K562 (cell line): ENCODE measurements around the gene CNTRL. TPM values are rescaled to one million over a fixed set of nuclear protein-coding genes. Genes with fewer than 3 reads are reported as not detected.
A peak's percentile ranks its signal among the peaks of the same experiment; 100 is the strongest.

Source experiments
- ARID1B ChIP-seq: fragments of 450-650 bp; IDR thresholded peaks from 2 replicates; pipeline ENCODE4 v1.6.1; 2016; ENCODE audit warnings: antibody characterized with exemption, mild to moderate bottlenecking, inconsistent platforms
- BMI1 ChIP-seq: fragments of 150-350 bp; IDR thresholded peaks from 2 replicates; pipeline ENCODE4 v1.6.1; 2014; ENCODE audit warnings: low read length
- BRD9 ChIP-seq: fragments of 450-650 bp; IDR thresholded peaks from 2 replicates; pipeline ENCODE4 v1.6.1; 2018; ENCODE audit warnings: low read depth; ENCODE audit not compliant: partially characterized antibody
- CBX5 ChIP-seq: IDR thresholded peaks from 2 replicates; pipeline ENCODE4 v1.6.1; 2014; ENCODE audit warnings: low read depth, borderline replicate concordance
- CBX8 ChIP-seq: fragments of 200-600 bp; sonication (generic); IDR thresholded peaks from 2 replicates; pipeline ENCODE4 v1.6.1; 2012; ENCODE audit warnings: borderline replicate concordance, mixed run types, low read depth, mild to moderate bottlenecking, moderate library complexity, mixed read lengths, low read length, control low read depth, inconsistent platforms; ENCODE audit not compliant: poor library complexity, severe bottlenecking; ENCODE audit errors: extremely low read depth
- CREB3L1 ChIP-seq: fragments of 450-650 bp; IDR thresholded peaks from 2 replicates; pipeline ENCODE4 v1.6.1; 2014; ENCODE audit warnings: low read depth, mild to moderate bottlenecking, moderate library complexity, borderline replicate concordance
- CSDE1 ChIP-seq, 2 experiments: fragments of 450-650 bp; IDR thresholded peaks; 2 replicates each; pipeline ENCODE4 v1.6.1; 2016; ENCODE audit warnings: mild to moderate bottlenecking in 1 of 2
- FOXP1 ChIP-seq: sonication (generic); formaldehyde crosslinking; IDR thresholded peaks from 2 replicates; pipeline ENCODE4 v1.8.0; 2022; ENCODE audit warnings: mild to moderate bottlenecking, missing genetic modification reagents
- HCFC1 ChIP-seq: IDR thresholded peaks from 2 replicates; pipeline ENCODE4 v1.6.1; 2012; ENCODE audit warnings: low read depth, low read length, improper control_type of control experiment
- IRF9 ChIP-seq: fragments of 450-650 bp; IDR thresholded peaks from 2 replicates; pipeline ENCODE4 v1.6.1; 2016; ENCODE audit warnings: missing biosample characterization, missing genetic modification characterization
- L3MBTL2 ChIP-seq: fragments of 450-650 bp; IDR thresholded peaks from 2 replicates; pipeline ENCODE4 v1.6.1; 2016; ENCODE audit warnings: mild to moderate bottlenecking, moderate library complexity
- MITF ChIP-seq: IDR thresholded peaks from 2 replicates; pipeline ENCODE4 v1.6.1; 2014; ENCODE audit warnings: antibody characterized with exemption
- MXD1 ChIP-seq: fragments of 250-450 bp; sonication (Bioruptor Pico); IDR thresholded peaks from 2 replicates; pipeline ENCODE4 v1.8.0; 2021; ENCODE audit warnings: borderline replicate concordance, mild to moderate bottlenecking, moderate library complexity; ENCODE audit not compliant: poor library complexity, severe bottlenecking
- NR2F6 ChIP-seq: fragments of 450-650 bp; formaldehyde crosslinking; IDR thresholded peaks from 2 replicates; pipeline ENCODE4 v1.4.0; 2020; ENCODE audit warnings: mild to moderate bottlenecking
- NUFIP1 ChIP-seq: fragments of 450-650 bp; IDR thresholded peaks from 2 replicates; pipeline ENCODE4 v1.6.1; 2018; ENCODE audit not compliant: partially characterized antibody
- PTBP1 ChIP-seq: fragments of 200-400 bp; formaldehyde crosslinking; IDR thresholded peaks from 2 replicates; pipeline ENCODE4 v1.6.1; 2017; ENCODE audit warnings: low read depth, low read length
- STAT5A ChIP-seq: IDR thresholded peaks from 2 replicates; pipeline ENCODE4 v1.6.1; 2012; ENCODE audit warnings: low read length, inconsistent platforms, borderline replicate concordance
- ZBED1 ChIP-seq: IDR thresholded peaks from 2 replicates; pipeline ENCODE4 v1.6.1; 2014
- ZMIZ1 ChIP-seq, 2 experiments: fragments of 150-350 bp in 1 of 2; IDR thresholded peaks; 2 replicates each; pipeline ENCODE4 v1.6.1; 2012 to 2016; ENCODE audit warnings: low read depth in 2 of 2, low read length in 2 of 2, mild to moderate bottlenecking in 1 of 2, moderate library complexity in 1 of 2
- ZNF316 ChIP-seq: fragments of 450-650 bp; IDR thresholded peaks from 2 replicates; pipeline ENCODE4 v1.6.1; 2016
- ZNF583 ChIP-seq: fragments of 250-450 bp; sonication (Bioruptor Pico); IDR thresholded peaks from 2 replicates; pipeline ENCODE4 v1.4.0; 2020
- ZNF589 ChIP-seq: fragments of 200-800 bp; sonication (Bioruptor generic); IDR thresholded peaks from 2 replicates; pipeline ENCODE4 v1.6.1; 2016; ENCODE audit warnings: low read depth, missing genetic modification characterization, missing compliant biosample characterization
- ZNF644 ChIP-seq: fragments of 200-800 bp; sonication (Bioruptor generic); IDR thresholded peaks from 2 replicates; pipeline ENCODE4 v1.6.1; 2016; ENCODE audit warnings: low read depth, missing genetic modification characterization, missing compliant biosample characterization
- polyA plus RNA-seq, 8 experiments: library from polyadenylated mRNA; depleted of rRNA in 4 of 8; stranded (reverse) in 5 of 8; unstranded in 3 of 8; fragments of >200 nt; fragmentation: Nextera tagmentation in 2 of 8; fragmentation: Illumina TruSeq in 1 of 8; extraction: Ambion mirVana in 2 of 8; extraction: Trizol in 1 of 8; gene quantifications; 2 replicates each; pipeline versions ENCODE4 v1.2.1 to v1.2.3, GENCODE V29; 2011 to 2014; ENCODE audit warnings: inconsistent platforms in 1 of 8, missing spikeins in 1 of 8
- total RNA-seq, 7 experiments: library from RNA; depleted of rRNA in 6 of 7; stranded (reverse); fragments of >200 nt in 6 of 7; fragmentation: Illumina TruSeq in 2 of 7; extraction: Trizol in 2 of 7; gene quantifications; 2 replicates each; pipeline versions ENCODE4 v1.2.1 to v1.2.3, GENCODE V29; 2011 to 2021; ENCODE audit warnings: low replicate concordance in 1 of 7

CNTRL gene
- total and polyA plus RNA-seq, 9 of the 15 experiments (the other 6 are each of a cell fraction or from before 2014, with no cell fraction given) = 9.2 to 28.9 (median 20.5) TPM

GRCh38 chr9:121154782-121155181, 80.0 kb downstream of the CNTRL start (continued):
- TF ChIP-seq ZMIZ1 (IDR thresholded peaks at IDR 0.05; ENCODE audit: low read depth in 2 of 2, low read length in 2 of 2) (peak in 1 of 2 experiments; percentile 43; a peak in 1 of 4 replicates), STAT5A (peak; percentile 81), NUFIP1 (no peak), FOXP1 (no peak), MITF (no peak), ZBED1 (peak; percentile 60; the same call in 1 of the 2 replicates), ZNF589 (CRISPR knock-in tag) (no peak), PTBP1 (no peak), ZNF644 (tag) (no peak), CBX5 (0 out of 2 replicates have a peak, but pooled peaks have one; percentile 13), ZNF316 (peak; percentile 94), MXD1 (CRISPR knock-in tag) (no peak), HCFC1 (no peak), L3MBTL2 (0 out of 2 replicates have a peak, but pooled peaks have one; percentile 15), NR2F6 (CRISPR knock-in tag) (no peak), BMI1 (no peak; the same call in 1 of the 2 replicates), CSDE1 (IDR thresholded peaks at IDR 0.05) (no peak), ZNF583 (CRISPR knock-in tag) (no peak), ARID1B (peak; percentile 95), CBX8 (no peak), IRF9 (tag) (no peak), BRD9 (peak; percentile 36), CREB3L1 (no peak)
